ENCODE measurements around the gene SHMT2. TPM values are rescaled to one million over a fixed set of nuclear protein-coding genes. Genes with fewer than 3 reads are reported as not detected.

SHMT2 gene
- total RNA-seq, 1 experiment from 2014 or later: 280 TPM

DNA sequence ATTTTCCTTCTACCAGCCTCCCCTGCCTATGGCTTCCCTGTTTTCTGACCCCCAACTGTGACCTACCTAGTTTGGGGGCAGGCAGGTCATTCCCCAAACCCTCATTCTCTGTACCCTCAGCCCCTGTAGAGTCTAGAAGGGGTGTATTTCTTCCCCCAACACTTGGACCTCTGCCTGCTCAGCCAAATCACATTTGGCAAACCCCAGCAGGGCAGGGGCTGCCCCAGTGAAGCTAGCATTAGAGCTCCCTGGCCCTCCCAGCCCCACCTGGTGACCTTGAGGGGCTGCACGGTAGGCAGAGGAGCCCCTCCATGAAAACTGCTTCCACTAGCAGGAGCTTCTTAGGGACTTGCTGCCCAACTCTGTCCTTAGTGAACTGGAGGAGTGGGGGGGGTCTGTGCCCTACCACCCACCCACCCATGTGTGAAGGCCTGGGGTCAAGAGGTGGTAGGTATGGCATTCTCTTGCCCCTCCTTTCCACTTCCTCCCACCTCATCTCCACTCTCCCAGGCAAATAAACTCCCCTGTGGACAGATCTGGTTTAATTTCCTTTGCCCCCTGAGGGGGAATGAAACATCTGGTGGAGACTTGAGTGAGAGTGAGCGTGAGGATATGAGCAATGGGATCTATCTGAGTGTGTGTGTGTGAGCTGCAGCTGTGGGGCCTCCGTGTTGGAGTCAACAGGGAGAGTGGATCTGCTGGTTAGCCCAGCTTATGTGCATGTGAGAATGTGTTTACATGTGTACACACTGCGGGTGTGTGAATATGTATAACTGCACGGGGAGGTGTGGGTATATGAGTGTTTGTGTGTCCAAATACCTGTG, 11.3 kb upstream of the SHMT2 start:
- H3K36me3 ChIP-seq (ENCODE audit: control insufficient read depth in 1 of 2, insufficient read depth in 2 of 2, low read length in 2 of 2): no peaks in the 10 kb centered on the region
- H3K9me3 ChIP-seq (ENCODE audit: control insufficient read depth in 1 of 2, insufficient read depth in 1 of 2, low read depth in 1 of 2, low read length in 2 of 2): no peaks in the 10 kb centered on the region
- H3K27me3 ChIP-seq (ENCODE audit: insufficient read depth, low read length): no peaks in the 10 kb centered on the region
- H3K4me3 ChIP-seq (replicated peaks in 1 of 2; ENCODE audit: low read depth in 1 of 2, low read length in 2 of 2): no peak overlapping the region
- peak overlapping the region; percentile 97 for H3K4me2 ChIP-seq (ENCODE audit: low read length)
- ChIA-PET CTCF (interaction anchor here (2.3 kb wide), 1 partner anchor 25 kb away, joined by 15 read pairs; no protein-coding TSS in a partner anchor), POLR2A (interaction anchor here (0.9 kb wide), 1 partner anchor 25 kb away, joined by 3 read pairs; no protein-coding TSS in a partner anchor), RAD21 (ENCODE audit: low non-redundant PET in 1 of 2, low total read pairs in 2 of 2, uncharacterized antibody in 2 of 2, unreplicated experiment in 2 of 2) (no interaction called here)
- H3K9me2 ChIP-seq (ENCODE audit: insufficient read depth): no peaks in the 10 kb centered on the region
- TF ChIP-seq EZH2 (IDR thresholded peaks at IDR 0.05) (no peak), YY1 (IDR thresholded peaks at IDR 0.05; ENCODE audit: extremely low read depth, insufficient replicate concordance, low read depth, low read length) (no peak), EZH2phosphoT487 (IDR thresholded peaks at IDR 0.05; ENCODE audit: borderline replicate concordance) (no peak), JUND (IDR thresholded peaks at IDR 0.05) (no peak), SP1 (IDR thresholded peaks at IDR 0.05; ENCODE audit: low read depth) (no peak), TCF7L2 (IDR thresholded peaks at IDR 0.05; ENCODE audit: borderline replicate concordance, extremely low read depth, insufficient read depth, insufficient read length) (no peak), POLR2AphosphoS5 (IDR thresholded peaks at IDR 0.05; ENCODE audit: low read depth, low read length) (no peak), CEBPB (IDR thresholded peaks at IDR 0.05; ENCODE audit: low read depth) (no peak), ZNF274 (IDR thresholded peaks at IDR 0.05; ENCODE audit: low read depth, low read length) (no peak), RAD21 (IDR thresholded peaks at IDR 0.05; ENCODE audit: low read depth) (no peak), CBX3 (IDR thresholded peaks at IDR 0.05; ENCODE audit: low read depth) (no peak)
- TF ChIP-seq, protein P1, sequence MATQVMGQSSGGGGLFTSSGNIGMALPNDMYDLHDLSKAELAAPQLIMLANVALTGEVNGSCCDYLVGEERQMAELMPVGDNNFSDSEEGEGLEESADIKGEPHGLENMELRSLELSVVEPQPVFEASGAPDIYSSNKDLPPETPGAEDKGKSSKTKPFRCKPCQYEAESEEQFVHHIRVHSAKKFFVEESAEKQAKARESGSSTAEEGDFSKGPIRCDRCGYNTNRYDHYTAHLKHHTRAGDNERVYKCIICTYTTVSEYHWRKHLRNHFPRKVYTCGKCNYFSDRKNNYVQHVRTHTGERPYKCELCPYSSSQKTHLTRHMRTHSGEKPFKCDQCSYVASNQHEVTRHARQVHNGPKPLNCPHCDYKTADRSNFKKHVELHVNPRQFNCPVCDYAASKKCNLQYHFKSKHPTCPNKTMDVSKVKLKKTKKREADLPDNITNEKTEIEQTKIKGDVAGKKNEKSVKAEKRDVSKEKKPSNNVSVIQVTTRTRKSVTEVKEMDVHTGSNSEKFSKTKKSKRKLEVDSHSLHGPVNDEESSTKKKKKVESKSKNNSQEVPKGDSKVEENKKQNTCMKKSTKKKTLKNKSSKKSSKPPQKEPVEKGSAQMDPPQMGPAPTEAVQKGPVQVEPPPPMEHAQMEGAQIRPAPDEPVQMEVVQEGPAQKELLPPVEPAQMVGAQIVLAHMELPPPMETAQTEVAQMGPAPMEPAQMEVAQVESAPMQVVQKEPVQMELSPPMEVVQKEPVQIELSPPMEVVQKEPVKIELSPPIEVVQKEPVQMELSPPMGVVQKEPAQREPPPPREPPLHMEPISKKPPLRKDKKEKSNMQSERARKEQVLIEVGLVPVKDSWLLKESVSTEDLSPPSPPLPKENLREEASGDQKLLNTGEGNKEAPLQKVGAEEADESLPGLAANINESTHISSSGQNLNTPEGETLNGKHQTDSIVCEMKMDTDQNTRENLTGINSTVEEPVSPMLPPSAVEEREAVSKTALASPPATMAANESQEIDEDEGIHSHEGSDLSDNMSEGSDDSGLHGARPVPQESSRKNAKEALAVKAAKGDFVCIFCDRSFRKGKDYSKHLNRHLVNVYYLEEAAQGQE (IDR thresholded peaks at IDR 0.05; ENCODE audit: low read depth): no peak
- TF ChIP-seq, protein P2, sequence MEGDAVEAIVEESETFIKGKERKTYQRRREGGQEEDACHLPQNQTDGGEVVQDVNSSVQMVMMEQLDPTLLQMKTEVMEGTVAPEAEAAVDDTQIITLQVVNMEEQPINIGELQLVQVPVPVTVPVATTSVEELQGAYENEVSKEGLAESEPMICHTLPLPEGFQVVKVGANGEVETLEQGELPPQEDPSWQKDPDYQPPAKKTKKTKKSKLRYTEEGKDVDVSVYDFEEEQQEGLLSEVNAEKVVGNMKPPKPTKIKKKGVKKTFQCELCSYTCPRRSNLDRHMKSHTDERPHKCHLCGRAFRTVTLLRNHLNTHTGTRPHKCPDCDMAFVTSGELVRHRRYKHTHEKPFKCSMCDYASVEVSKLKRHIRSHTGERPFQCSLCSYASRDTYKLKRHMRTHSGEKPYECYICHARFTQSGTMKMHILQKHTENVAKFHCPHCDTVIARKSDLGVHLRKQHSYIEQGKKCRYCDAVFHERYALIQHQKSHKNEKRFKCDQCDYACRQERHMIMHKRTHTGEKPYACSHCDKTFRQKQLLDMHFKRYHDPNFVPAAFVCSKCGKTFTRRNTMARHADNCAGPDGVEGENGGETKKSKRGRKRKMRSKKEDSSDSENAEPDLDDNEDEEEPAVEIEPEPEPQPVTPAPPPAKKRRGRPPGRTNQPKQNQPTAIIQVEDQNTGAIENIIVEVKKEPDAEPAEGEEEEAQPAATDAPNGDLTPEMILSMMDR (IDR thresholded peaks at IDR 0.05 in 2 of 3, conservative IDR thresholded peaks at IDR 0.05 in 1 of 3; ENCODE audit: borderline replicate concordance in 1 of 3, insufficient read depth in 1 of 3, low read depth in 2 of 3, low read length in 2 of 3): no peak
- H3K9ac ChIP-seq (ENCODE audit: low read length): no peak overlapping the region
- H3K4me1 ChIP-seq (ENCODE audit: control insufficient read depth in 1 of 2, insufficient read depth in 2 of 2, low read length in 2 of 2): peaks cover 15 to 46% of the 10 kb centered on the region in 2 experiments
- DNase-seq (ENCODE audit: low read depth, low spot score) (no peak), ATAC-seq (no peak)
- H4K20me1 ChIP-seq (ENCODE audit: insufficient read depth): no peaks in the 10 kb centered on the region
- BruUV-seq (replicated peaks): TSS peak; percentile 36
- intact Hi-C loops (cut with micrococcal nuclease): no loop called here
- H3K27ac ChIP-seq (ENCODE audit: low read depth, low read length): no peak overlapping the region
- H3K79me2 ChIP-seq (ENCODE audit: insufficient read depth, low read length): no peaks in the 10 kb centered on the region
- no peak overlapping the region for H2AFZ ChIP-seq (ENCODE audit: low read depth, low read length, poor library complexity, severe bottlenecking)
